ENCODE results near the gene SULT2A1.
"Not testable (repeated sequence)": the region's sequence is repeated elsewhere in the genome, so short reads cannot be mapped to it uniquely, and the experiment has no call there.

The SULT2A1 gene

GRCh38 chr19:47859838-47860237 lies 26.3 kb downstream of the SULT2A1 start:
- DNase-seq: not testable (repeated sequence)

- DNase-seq: not testable (repeated sequence)
These were observed 27.3 kb downstream of the SULT2A1 start, which contains the start of gene TPRX2 for GRCh38 chr19:47858646-47859285. Gene TPRX2 (plus strand): TSS chr19:47859235. CDS start chr19:47859247, 12 bp downstream.

GRCh38 chr19:47858231-47858630 lies 27.9 kb downstream of the SULT2A1 start:
- DNase-seq: not testable (repeated sequence)

GRCh38 chr19:47854459-47854858 lies 31.7 kb downstream of the SULT2A1 start:
- no peak for DNase-seq

GRCh38 chr19:47853003-47853402 lies 33.1 kb downstream of the SULT2A1 start:
- no peak for DNase-seq

GRCh38 chr19:47848823-47849473 lies 37.2 kb downstream of the SULT2A1 start:
- peak; percentile 62 for DNase-seq

GRCh38 chr19:47848425-47848822 lies 37.7 kb downstream of the SULT2A1 start:
- no peak for DNase-seq

- DNase-seq: no peak
These were observed 43.2 kb downstream of the SULT2A1 start for GRCh38 chr19:47842941-47843340.

GRCh38 chr19:47839913-47840312 lies 46.2 kb downstream of the SULT2A1 start:
- peak; percentile 27 for DNase-seq

- no peak for DNase-seq
These were observed 46.7 kb downstream of the SULT2A1 start for GRCh38 chr19:47839411-47839810.

- no peak for DNase-seq
These were observed 50.1 kb downstream of the SULT2A1 start for GRCh38 chr19:47836038-47836437.

- DNase-seq: no peak
These were observed 53.4 kb downstream of the SULT2A1 start for GRCh38 chr19:47832723-47833122.

- DNase-seq: no peak
These were observed 59.3 kb downstream of the SULT2A1 start for GRCh38 chr19:47826800-47827199.

- no peak for DNase-seq
These were observed 61.7 kb downstream of the SULT2A1 start for GRCh38 chr19:47824396-47824795.

- no peak for DNase-seq
These were observed 64.6 kb downstream of the SULT2A1 start, which contains the start of gene CRX for GRCh38 chr19:47821460-47822020. Gene CRX (plus strand): TSS chr19:47821937. CDS start chr19:47834444, 12,507 bp downstream.
